A673 (cell line): ENCODE measurements around the gene MVB12B.

Experiments used
- CTCF ChIP-seq: fragments of 300-800, 200-600 bp; sonication (generic); conservative IDR thresholded peaks from 2 replicates; pipeline ENCODE4 v1.5.1; 2017; ENCODE audit warnings: low read depth, mild to moderate bottlenecking, antibody characterized with exemption, low read length, moderate library complexity, mixed read lengths
- EZH2 ChIP-seq: fragments of 200-600 bp; sonication (generic); IDR thresholded peaks from 2 replicates; pipeline ENCODE4 v1.6.1; 2017; ENCODE audit warnings: borderline replicate concordance, low read depth, mild to moderate bottlenecking, mixed read lengths, antibody characterized with exemption, low read length; ENCODE audit not compliant: poor library complexity, severe bottlenecking

- TF ChIP-seq CTCF = no peak
- TF ChIP-seq EZH2 = no peak
These were observed 22.4 kb downstream of the MVB12B start for GRCh38 chr9:126348911-126349550.
